Tibial nerve (tissue), 4 donors: ENCODE results near the gene ABLIM3. TPM values are rescaled to one million over a fixed set of nuclear protein-coding genes. Genes with fewer than 3 reads are reported as not detected.
A peak's percentile ranks its signal among the peaks of the same experiment; 100 is the strongest.

Experiments used
- DNase-seq, 2 donors: peaks; one replicate each; pipeline ENCODE4 v3.0.0-alpha.2; 2019; ENCODE audit warnings: low spot score in 2 of 2
- H3K27ac ChIP-seq, 4 donors: fragments of 200-600 bp; sonication (generic) in 3 of 4; one replicate each; pipeline ENCODE4 v1.5.1; 2017 to 2019; ENCODE audit warnings: mild to moderate bottlenecking in 1 of 4
- H3K27me3 ChIP-seq, 2 donors: fragments of 200-600 bp; sonication (generic) in 1 of 2; one replicate each; pipeline versions ENCODE4 v1.5.1 to v1.6.0; 2017 to 2019
- H3K36me3 ChIP-seq, 3 donors: fragments of 200-600 bp; sonication (generic); one replicate each; pipeline ENCODE4 v1.5.1; 2018 to 2019
- H3K4me1 ChIP-seq, 4 donors: fragments of 200-600 bp; sonication (generic) in 3 of 4; one replicate each; pipeline ENCODE4 v1.5.1; 2017 to 2019
- H3K4me3 ChIP-seq, 4 donors: fragments of 200-600 bp; sonication (generic) in 3 of 4; one replicate each; pipeline ENCODE4 v1.5.1; 2017 to 2019; ENCODE audit warnings: mild to moderate bottlenecking in 1 of 4, moderate library complexity in 1 of 4
- H3K9me3 ChIP-seq, 4 donors: fragments of 200-600 bp; sonication (generic) in 3 of 4; one replicate each; pipeline ENCODE4 v1.5.1; 2017 to 2019
- CTCF ChIP-seq, 5 experiments: fragments of 200-600 bp in 3 of 5; fragments of 450-650 bp in 2 of 5; sonication (generic) in 3 of 5; IDR thresholded peaks; one replicate each; pipeline ENCODE4 v1.5.1; 2016 to 2019; ENCODE audit warnings: antibody characterized with exemption in 5 of 5, mild to moderate bottlenecking in 3 of 5, moderate library complexity in 2 of 5
- EP300 ChIP-seq, 2 donors: sonication (generic); formaldehyde crosslinking; IDR thresholded peaks; one replicate each; pipeline ENCODE4 v1.6.1; 2017; ENCODE audit warnings: antibody characterized with exemption in 2 of 2, mild to moderate bottlenecking in 1 of 2
- POLR2A ChIP-seq, 2 donors: fragments of 450-650 bp; IDR thresholded peaks; one replicate each; pipeline ENCODE4 v1.6.1; 2017; ENCODE audit warnings: antibody characterized with exemption in 2 of 2, mild to moderate bottlenecking in 2 of 2, moderate library complexity in 2 of 2
- WGBS, 2 donors: methylation state at CpG; one replicate each; pipeline ENCODE4 v1.1.5; 2018; 5-methylcytosine and 5-hydroxymethylcytosine counted together
- total RNA-seq, 4 donors: library from RNA; depleted of rRNA; stranded (reverse); fragments of >200 nt; gene quantifications; one replicate each; pipeline ENCODE4 v1.1.0, GENCODE V29; 2016

The ABLIM3 gene
- total RNA-seq, 4 donors from 2014 or later, result 50.3 to 75.3 (median 52.3) TPM

GRCh38 chr5:149152317-149152746, 11.0 kb downstream of the ABLIM3 start:
- TF ChIP-seq POLR2A (IDR thresholded peaks at IDR 0.05) (no peak), EP300 (IDR thresholded peaks at IDR 0.05) (peak in 1 of 2 donors; percentile 57)
- DNase-seq, result no peak
- Histone ChIP-seq H3K27me3 (no peaks in the 10 kb centered on the region), H3K4me3 (no peak overlapping the region), H3K27ac (peak overlapping the region in 2 of 4 donors; percentile 49 to 59), H3K4me1 (peaks cover 0 to 49% (median 10%) of the 10 kb centered on the region in 4 donors), H3K9me3 (no peaks in the 10 kb centered on the region), H3K36me3 (no peaks in the 10 kb centered on the region)
- 61 to 67% methylated on average over 2 of the region's 2 CpGs for WGBS, 2 donors

GRCh38 chr5:149153193-149153750, 12.0 kb downstream of the ABLIM3 start:
- WGBS, 2 donors, result 94 to 97% methylated on average over 4 of the region's 4 CpGs
- H3K27ac ChIP-seq, result peak overlapping the region in 2 of 4 donors; percentile 49 to 59

GRCh38 chr5:149153751-149154610, 12.7 kb downstream of the ABLIM3 start:
- no peak for DNase-seq
- Histone ChIP-seq H3K4me1 (peaks cover 0 to 53% (median 10%) of the 10 kb centered on the region in 4 donors), H3K27ac (peak overlapping the region in 2 of 4 donors; percentile 3 to 17), H3K4me3 (no peak overlapping the region), H3K36me3 (no peaks in the 10 kb centered on the region), H3K9me3 (no peaks in the 10 kb centered on the region), H3K27me3 (no peaks in the 10 kb centered on the region)
- WGBS, 2 donors, result 88% methylated on average over 8 of the region's 8 CpGs
- peak in 1 of 2 donors; percentile 53 for TF ChIP-seq EP300 (IDR thresholded peaks at IDR 0.05)
- TF ChIP-seq POLR2A (IDR thresholded peaks at IDR 0.05), result no peak
- TF ChIP-seq CTCF (IDR thresholded peaks at IDR 0.05), result no peak

More at GRCh38 chr5:149153193-149153750, 12.0 kb downstream of the ABLIM3 start:
- no peak for TF ChIP-seq EP300 (IDR thresholded peaks at IDR 0.05)
- TF ChIP-seq POLR2A (IDR thresholded peaks at IDR 0.05), result no peak
- TF ChIP-seq CTCF (IDR thresholded peaks at IDR 0.05), result no peak
- Histone ChIP-seq H3K9me3 (no peaks in the 10 kb centered on the region), H3K4me1 (peaks cover 0 to 51% (median 10%) of the 10 kb centered on the region in 4 donors), H3K27me3 (no peaks in the 10 kb centered on the region), H3K36me3 (no peaks in the 10 kb centered on the region), H3K4me3 (no peak overlapping the region)
- DNase-seq, result no peak

GRCh38 chr5:149154650-149155049, 13.4 kb downstream of the ABLIM3 start:
- H3K4me3 ChIP-seq, result no peak overlapping the region
- H3K4me1 ChIP-seq, result peaks cover 0 to 59% (median 10%) of the 10 kb centered on the region in 4 donors
- no peak overlapping the region for H3K27ac ChIP-seq
- H3K27me3 ChIP-seq, result no peaks in the 10 kb centered on the region
- WGBS, 2 donors, result 79 to 96% methylated on average over 1 of the region's 1 CpG
- DNase-seq, result no peak
- TF ChIP-seq CTCF (IDR thresholded peaks at IDR 0.05), result no peak
- no peak for TF ChIP-seq EP300 (IDR thresholded peaks at IDR 0.05)
- TF ChIP-seq POLR2A (IDR thresholded peaks at IDR 0.05), result no peak
- H3K9me3 ChIP-seq, result no peaks in the 10 kb centered on the region
- no peaks in the 10 kb centered on the region for H3K36me3 ChIP-seq

- WGBS, 2 donors, result 82 to 91% methylated on average over 4 of the region's 4 CpGs
- H3K27me3 ChIP-seq, result no peaks in the 10 kb centered on the region
- H3K4me1 ChIP-seq, result peaks cover 0 to 57% (median 13%) of the 10 kb centered on the region in 4 donors
- no peak for DNase-seq
- H3K36me3 ChIP-seq, result no peaks in the 10 kb centered on the region
- H3K27ac ChIP-seq, result no peak overlapping the region
- H3K4me3 ChIP-seq, result no peak overlapping the region
- no peak for TF ChIP-seq CTCF (IDR thresholded peaks at IDR 0.05)
- TF ChIP-seq POLR2A (IDR thresholded peaks at IDR 0.05), result no peak
- no peak for TF ChIP-seq EP300 (IDR thresholded peaks at IDR 0.05)
- H3K9me3 ChIP-seq, result no peaks in the 10 kb centered on the region
These were observed 15.3 kb downstream of the ABLIM3 start for GRCh38 chr5:149156435-149157083.
